ENCODE data around the gene GABRB1.
"Not testable (repeated sequence)": the region's sequence is repeated elsewhere in the genome, so short reads cannot be mapped to it uniquely, and the experiment has no call there.

The GABRB1 gene

DNA sequence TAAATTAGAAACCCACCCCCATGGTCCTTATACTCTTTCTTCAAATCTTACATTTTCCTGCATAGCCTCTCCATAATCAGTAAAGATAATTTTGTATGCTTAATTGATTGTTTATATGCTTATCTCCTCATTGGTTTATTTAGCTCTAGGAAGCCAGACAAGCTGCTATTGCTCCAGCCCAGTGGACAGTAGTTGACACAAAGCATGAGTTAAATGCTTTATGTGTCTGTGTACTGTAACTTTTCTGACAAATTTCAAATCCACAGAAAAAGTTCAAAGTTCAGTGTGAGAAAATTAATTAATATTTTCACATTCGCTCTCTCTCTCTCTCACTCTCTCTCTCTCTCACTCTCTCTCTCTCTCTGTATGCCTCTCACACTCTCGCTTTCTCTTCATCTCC is 181.7 kb downstream of the GABRB1 start:
- DNase-seq (ENCODE audit: low read depth) = no peak

DNA sequence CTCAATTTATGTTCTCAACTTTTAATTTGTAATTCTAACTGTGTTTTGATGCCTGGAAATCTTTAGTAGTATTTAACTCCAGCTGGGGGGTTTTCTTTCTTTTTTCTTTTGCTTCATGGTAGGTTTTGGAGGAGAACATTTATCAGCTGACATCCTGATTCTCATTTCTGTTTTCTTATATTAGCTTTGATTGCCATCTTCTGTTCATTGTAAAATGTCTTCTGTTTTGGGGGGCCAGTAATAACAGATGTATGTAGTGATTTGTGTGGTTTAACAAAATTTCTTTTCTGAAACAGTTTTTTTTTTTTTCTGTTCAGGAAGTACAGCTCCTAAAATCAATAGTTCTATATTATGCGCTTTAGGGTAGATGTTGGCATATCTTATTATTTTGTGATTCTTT is 182.2 kb downstream of the GABRB1 start:
- DNase-seq (ENCODE audit: low read depth) = no peak

- no peak for DNase-seq (ENCODE audit: low read depth)
Measured at GRCh38 chr4:47213971-47214370, 182.6 kb downstream of the GABRB1 start.

- no peak for DNase-seq (ENCODE audit: low read depth)
Measured at GRCh38 chr4:47215759-47216158, 184.4 kb downstream of the GABRB1 start.

DNA sequence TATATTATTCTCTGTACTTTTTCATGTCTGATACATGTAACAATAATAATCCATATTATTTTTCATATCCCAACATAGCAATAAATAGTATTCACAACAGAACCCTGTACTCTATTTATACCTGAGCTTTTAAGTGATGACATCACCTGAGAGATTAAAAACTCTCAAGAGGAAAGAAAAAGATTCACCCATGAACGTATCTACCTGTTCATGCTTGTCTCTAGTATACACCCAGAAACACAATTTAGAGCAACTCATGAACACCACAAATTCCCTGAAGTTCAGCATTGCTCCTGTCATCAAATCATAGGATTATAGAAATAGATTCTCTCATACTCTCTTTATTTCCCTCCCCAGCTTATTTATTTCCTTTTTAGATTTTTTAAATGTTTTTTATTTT is 185.9 kb downstream of the GABRB1 start:
- DNase-seq (ENCODE audit: low read depth) = no peak

- no peak for DNase-seq (ENCODE audit: low read depth)
Measured at GRCh38 chr4:47217884-47218283, 186.5 kb downstream of the GABRB1 start.

- no peak for DNase-seq (ENCODE audit: low read depth)
Measured at GRCh38 chr4:47218631-47219030, 187.3 kb downstream of the GABRB1 start.

DNA sequence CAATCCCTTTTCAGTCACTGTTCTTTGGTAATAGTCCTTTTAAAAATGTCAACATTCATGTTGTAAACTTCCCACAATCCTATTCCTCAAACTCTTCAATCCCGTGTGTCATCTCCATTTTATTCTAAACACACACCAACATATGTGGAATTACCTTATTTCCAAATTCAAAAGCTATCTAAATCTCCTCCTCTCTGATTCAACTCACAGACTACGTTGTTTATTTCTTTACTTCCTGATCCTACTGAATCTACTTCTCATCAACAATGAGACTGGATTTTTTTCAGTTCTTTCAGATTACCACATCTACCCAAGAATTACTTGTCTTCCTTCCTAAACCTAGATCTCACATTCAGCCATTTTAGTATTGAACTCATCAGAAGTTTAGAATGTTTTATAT is 188.2 kb downstream of the GABRB1 start:
- DNase-seq (ENCODE audit: low read depth) = no peak

DNA sequence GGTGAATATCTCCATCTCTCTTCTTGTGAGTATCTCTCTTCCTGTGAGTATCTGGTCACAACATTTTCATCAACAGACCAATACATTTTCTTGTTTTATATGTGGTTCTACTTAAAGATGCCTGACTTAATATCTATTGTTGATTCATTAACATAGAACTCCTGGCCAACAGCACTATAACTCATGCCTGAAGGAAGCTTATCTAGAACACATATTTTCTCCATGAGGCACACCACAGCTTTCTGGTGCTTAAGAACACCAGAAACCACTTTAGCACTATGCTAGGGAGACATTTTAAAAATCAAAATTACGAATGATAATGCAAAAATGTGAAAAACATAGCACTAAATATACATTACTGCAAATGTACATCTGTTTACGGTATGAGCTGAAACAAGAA is 190.4 kb downstream of the GABRB1 start:
- no peak for DNase-seq (ENCODE audit: low read depth)

DNA sequence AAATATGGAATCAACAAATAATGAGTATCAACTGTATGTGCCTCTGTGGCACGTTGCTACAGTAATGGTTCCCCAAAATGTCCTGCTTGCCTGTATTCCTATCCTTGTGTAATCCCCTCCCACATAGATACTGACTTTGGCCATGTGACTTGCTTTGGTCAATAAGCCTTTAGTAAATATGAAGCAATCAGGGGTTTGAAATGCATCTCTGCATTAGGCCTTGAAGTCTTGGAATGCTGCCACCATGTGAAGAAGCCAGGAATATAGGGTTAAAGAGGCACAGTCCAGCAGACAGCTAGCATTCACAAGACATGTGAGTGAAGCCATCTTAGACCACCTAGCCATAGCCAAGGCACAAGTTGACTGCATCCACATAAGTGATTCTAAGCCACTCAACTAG is 190.9 kb downstream of the GABRB1 start:
- DNase-seq (ENCODE audit: low read depth) = no peak

DNA sequence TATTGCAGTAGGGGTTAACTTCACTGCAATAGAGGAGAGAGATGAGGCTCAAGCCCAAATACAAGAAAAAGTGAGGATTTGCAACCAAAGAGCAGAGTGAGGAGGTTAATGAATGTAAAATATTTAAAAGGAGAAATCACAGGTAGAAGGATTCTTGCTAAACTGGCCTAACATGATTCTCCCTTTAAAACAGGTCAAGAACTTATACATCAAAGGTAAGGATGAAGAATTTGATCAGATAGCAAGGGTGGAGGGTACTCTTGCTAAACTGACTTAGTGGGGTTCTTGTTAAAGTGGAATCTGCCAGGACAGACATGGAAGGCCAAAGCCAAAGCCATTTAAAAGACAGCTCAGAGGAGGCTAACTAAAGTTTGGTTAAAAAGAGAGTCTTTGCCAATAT is 193.0 kb downstream of the GABRB1 start:
- no peak for DNase-seq (ENCODE audit: low read depth)

- no peak for DNase-seq (ENCODE audit: low read depth)
Measured at GRCh38 chr4:47235721-47236120, 204.4 kb downstream of the GABRB1 start.

- no peak for DNase-seq (ENCODE audit: low read depth)
Measured at GRCh38 chr4:47238667-47239066, 207.3 kb downstream of the GABRB1 start.

DNA sequence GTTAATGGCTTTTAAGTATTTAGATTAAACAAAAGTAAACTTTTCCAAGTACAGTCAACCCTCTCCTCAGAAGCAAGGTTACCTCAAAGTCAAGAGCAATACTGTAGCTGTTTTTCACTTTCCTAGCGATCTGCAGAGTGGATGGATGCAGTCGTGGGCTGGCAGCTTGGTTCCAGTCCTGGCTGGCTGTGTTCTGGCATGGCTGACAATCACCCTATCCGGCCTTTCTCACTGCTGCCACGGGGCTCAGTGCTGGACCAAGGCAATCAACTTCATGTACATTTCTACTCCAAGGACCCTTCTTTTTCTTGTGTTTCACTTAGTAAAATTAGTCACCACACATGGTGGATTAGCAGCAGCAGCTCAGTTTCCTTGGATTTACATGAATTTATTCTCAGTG is 208.3 kb downstream of the GABRB1 start:
- no peak for DNase-seq (ENCODE audit: low read depth)

DNA sequence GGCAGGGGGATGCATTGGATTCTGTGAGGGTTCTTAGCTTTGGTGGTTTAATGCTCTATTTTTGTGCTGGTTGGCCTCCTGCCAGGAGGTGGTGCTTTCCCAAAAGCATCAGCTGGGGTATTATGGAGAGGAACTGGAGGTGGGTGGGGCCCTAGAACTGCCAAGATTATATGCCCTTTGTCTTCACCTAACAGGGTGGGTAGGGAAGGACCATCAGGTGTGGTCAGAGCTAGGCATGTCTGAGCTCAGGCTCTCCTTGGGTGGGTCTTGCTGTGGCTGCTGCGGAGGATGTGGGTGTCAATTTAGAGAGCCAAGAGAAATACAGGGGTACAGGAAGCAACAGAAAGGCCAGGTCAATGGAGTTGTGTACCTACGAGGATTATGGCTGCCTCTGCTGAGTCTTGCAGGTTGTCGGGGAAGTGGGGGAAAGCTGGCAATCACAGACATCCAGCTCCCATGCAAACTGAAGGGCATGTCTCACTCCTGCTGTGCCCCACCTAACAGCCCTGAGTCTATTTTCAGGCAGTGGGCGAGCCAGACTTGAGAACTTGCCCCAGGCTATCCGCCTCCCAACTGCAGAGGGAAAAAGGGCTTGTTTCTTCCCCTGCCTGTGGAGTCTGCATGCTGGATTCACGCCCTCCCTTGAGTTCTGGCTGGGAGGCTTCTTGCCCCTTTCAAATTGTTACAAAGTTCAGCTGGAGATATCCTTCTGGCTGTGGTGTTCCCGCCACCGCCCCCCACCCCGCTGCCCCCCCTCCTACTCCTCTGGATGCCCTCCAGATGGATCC is 220.2 kb downstream of the GABRB1 start:
- no peak for DNase-seq (ENCODE audit: low read depth)

DNA sequence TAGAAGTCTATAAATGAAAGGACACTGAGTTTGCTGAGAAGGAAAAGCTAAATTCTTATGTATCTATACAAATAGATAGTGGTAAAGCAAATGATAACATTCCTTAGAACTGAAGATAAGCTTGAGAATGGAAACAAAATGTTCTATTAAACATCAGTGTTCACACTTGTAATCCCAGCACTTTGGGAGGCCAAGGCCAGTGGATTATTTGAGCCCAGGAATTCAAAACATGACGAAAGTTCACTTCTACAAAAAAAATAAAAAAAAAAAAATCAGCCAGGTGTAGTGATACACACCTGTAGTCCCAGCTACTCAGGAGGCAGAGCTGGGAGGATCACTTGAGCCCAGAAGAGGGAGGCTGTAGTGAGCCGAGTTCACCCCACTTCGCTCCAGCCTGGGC is 232.4 kb downstream of the GABRB1 start:
- no peak for DNase-seq (ENCODE audit: low read depth)

DNA sequence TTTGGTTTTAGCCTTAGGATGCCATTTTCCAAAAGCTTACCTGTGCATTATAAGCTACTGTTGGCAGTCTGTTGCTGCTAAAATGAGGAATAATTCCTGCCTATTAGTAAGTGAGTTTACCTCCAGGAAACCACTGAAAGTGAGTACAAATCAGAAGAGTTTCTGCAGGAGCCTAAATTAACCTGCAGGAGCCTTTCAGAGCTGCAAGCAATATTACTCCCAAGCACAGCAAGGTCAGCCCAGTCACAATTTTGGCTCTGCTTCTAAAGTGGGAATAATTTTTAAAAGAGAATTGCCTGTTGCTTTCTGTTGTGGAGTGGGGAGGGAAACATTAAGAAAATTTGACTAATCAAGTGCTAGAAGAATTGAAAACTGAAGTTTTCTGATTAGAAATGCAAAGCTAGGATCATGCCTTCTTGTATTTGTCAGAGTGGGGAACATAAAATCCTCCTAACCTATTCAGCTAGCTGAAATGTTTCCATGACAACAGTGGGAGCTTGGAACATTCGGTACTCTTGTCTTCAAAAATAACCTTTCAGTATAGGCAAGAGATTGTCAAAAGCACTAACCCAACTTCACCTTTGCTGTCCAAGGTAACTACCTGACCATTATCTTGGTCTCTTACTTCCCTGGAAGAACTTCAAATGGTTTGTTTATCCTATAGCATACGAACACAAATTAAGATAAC is 239.0 kb downstream of the GABRB1 start:
- DNase-seq (ENCODE audit: low read depth) = no peak

DNA sequence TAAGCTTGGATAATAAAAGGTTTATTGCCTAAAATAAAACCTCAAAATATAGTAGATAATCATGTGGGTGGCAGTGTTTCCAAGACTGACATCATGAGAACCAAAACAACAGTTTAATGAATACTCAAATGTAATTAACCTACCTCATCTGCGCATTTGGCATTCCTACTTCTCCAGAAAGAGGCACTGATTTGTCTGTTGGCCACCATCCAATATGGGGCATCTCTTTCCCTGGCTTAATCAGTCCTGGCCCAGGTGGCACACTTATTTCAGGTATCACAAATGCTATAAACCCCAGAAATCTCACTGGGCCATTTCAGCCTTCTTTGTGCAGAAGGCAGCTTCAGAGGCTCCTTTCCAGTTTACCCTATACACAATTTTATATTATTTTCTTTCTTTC is 239.9 kb downstream of the GABRB1 start:
- DNase-seq (ENCODE audit: low read depth) = no peak

DNA sequence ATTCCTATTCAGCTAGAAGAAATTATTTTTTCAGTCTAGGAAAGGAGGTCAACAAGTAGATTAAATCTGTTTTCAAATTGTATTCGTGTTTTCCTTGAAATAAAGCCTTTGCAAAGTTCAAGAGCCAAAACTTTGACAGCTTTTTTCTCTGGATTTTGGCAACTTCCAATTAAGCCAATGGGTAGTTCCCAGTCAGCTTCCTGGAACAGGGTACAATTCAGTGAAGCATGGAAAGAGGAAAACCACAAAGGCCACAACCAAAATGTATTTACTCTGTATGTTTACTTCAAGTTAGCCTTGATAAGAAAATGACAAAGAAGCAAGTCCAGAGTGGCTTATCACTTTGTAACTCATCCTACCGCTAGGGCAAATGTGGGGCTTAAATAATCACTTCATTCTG is 243.5 kb downstream of the GABRB1 start:
- no peak for DNase-seq (ENCODE audit: low read depth)

DNA sequence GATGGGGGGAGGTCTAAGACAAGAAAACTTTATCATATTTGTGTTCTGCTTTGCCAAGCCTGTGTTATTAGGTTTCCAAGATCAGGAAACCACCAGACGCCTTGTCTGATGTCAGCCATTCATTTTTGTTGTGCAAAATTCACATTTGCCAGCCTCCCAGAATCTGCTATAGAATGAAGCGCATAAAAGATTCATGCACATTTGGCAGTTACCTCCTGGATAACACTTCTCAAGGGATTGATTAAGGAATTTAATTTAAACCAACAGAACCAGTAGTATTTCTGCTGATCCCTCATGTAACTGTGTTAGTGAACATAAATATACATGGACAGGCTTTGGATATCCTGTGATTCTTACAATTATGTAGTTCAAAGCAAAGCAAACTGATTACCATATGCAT is 244.2 kb downstream of the GABRB1 start:
- no peak for DNase-seq (ENCODE audit: low read depth)

DNA sequence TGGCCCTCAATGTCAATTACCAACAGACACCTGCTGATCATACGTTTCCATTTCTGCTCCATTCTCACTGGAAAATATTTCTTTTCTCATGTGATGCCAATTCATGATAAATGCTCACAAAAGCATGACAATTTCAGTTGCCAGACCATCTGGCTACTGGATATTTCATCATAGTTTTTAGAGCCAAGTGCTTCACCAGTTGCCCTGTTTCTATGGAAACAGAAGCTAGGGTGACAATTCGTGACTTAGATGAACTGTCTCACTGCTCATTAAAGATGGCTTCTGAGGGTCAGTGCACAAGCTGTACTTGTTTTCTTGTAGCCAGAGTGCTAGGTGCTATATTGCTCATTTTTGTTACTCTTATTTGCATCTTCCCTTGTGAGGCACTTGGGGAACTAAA is 247.3 kb downstream of the GABRB1 start:
- no peak for DNase-seq (ENCODE audit: low read depth)

GRCh38 chr4:47287735-47288134 is 256.4 kb downstream of the GABRB1 start:
- no peak for DNase-seq (ENCODE audit: low read depth)

- no peak for DNase-seq (ENCODE audit: low read depth)
Measured at GRCh38 chr4:47289805-47290204, 258.4 kb downstream of the GABRB1 start.

DNA sequence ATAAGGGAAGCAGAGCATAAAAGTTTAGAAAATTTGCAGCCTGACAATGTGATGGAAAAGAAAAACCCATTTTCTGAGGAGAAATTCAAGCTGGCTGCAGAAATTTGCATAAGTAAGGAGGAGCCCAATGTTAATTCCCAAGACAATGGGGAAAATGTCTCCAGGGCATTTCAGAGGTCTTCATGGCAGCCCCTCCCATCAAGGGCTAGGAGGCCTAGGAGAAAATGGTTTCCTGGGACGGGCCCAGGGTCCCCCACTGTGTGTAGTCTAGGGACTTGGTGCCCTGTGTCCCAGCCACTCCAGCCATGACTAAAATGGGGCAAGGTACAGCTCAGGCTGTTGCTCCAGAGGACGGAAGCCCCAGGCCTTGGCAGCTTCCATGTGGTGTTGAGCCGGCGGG is 259.5 kb downstream of the GABRB1 start:
- DNase-seq (ENCODE audit: low read depth) = not testable (repeated sequence)

Data from stimulated activated CD8-positive, alpha-beta memory T cell treated with anti-CD3 and anti-CD28 coated beads, Interleukin-12 subunit alpha, Interleukin-12 subunit beta, amount 100 ng/mL, for 1 hour (primary cell).